ENCODE results near the gene VAPB.

Gene VAPB

DNA sequence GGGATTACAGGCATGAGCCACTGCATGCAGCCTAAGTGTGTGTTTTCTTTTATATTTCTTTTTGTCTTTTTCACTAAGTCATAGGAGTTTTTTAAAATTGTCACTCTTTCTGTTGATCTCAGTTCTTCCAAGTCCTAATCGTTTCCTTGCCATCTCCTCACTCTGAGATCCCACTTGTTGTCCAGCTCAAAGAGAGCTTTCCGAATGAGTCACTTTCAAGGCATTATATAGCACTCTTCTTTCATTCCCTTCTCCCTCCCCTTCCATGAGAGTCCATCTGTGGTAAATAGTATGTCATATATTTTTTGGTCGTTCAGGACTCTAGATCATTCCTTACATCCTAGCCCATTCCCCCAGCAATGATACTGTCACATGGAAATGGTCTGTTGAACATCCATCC is 4.3 kb downstream of the VAPB start:
- CTCF ChIA-PET = interaction anchor here (1.0 to 1.4 kb wide), 3 partner anchors 14 to 25 kb away, joined by 3 to 7 read pairs (median 3); no protein-coding TSS in a partner anchor
- TF ChIP-seq, protein P1, sequence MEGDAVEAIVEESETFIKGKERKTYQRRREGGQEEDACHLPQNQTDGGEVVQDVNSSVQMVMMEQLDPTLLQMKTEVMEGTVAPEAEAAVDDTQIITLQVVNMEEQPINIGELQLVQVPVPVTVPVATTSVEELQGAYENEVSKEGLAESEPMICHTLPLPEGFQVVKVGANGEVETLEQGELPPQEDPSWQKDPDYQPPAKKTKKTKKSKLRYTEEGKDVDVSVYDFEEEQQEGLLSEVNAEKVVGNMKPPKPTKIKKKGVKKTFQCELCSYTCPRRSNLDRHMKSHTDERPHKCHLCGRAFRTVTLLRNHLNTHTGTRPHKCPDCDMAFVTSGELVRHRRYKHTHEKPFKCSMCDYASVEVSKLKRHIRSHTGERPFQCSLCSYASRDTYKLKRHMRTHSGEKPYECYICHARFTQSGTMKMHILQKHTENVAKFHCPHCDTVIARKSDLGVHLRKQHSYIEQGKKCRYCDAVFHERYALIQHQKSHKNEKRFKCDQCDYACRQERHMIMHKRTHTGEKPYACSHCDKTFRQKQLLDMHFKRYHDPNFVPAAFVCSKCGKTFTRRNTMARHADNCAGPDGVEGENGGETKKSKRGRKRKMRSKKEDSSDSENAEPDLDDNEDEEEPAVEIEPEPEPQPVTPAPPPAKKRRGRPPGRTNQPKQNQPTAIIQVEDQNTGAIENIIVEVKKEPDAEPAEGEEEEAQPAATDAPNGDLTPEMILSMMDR (IDR thresholded peaks at IDR 0.05; ENCODE audit: control extremely low read depth, extremely low read depth, low read depth, missing control alignments) = no peak
- DNase-seq (ENCODE audit: extremely low spot score) = no peak
- POLR2A ChIA-PET = no interaction called here

DNA sequence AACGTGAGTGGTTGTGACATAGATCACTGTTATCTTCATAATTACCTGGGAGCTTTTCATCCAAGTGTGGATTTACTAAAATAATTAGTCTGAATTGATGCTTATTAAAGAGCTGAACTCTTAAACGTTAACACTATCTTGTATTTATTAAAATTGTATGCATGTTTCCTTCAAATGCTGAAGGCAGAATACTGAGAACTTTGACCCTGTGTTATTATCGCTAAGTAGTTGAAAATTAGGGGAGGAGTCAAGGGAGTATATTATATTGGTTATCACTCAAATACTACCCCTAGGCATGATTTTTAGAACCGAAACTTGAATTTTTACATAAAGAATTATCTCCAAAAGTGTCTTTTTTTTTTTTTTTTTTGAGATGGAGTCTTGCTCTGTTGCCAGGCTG is 5.8 kb downstream of the VAPB start:
- DNase-seq (ENCODE audit: extremely low spot score) = no peak
- ChIA-PET POLR2A (no interaction called here), CTCF (interaction anchor here (0.6 to 1.2 kb wide), 2 partner anchors 9 to 11 kb away, joined by 3 to 4 read pairs; no protein-coding TSS in a partner anchor)
- TF ChIP-seq, protein P1 (IDR thresholded peaks at IDR 0.05; ENCODE audit: control extremely low read depth, extremely low read depth, low read depth, missing control alignments) = no peak

DNA sequence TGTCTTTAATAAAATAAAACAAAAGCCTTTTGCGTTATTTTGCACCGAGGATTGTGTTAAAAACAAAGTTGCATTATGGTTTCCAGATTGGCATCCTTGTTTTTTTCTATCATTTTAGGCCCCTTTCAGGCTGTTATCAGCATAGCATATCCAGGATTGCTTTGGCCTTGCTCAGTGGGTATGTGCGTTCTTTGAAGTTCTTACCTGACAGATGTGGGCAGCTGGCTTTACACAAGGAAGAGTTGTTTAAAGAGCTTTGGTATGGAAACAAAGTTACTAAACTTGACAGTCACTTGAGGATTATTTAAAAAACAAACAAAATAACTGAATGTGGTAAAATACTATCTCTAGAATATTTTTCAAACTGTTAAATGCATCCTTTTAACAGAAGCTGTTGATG is 6.6 kb downstream of the VAPB start:
- DNase-seq (ENCODE audit: extremely low spot score) = no peak
- ChIA-PET POLR2A (no interaction called here), CTCF (interaction anchor here (1.3 to 1.6 kb wide), 2 partner anchors 10 to 255 kb away, joined by 3 to 5 read pairs; partner anchors contain the start of gene STX16)
- TF ChIP-seq, protein P1 (IDR thresholded peaks at IDR 0.05; ENCODE audit: control extremely low read depth, extremely low read depth, low read depth, missing control alignments) = no peak

DNA sequence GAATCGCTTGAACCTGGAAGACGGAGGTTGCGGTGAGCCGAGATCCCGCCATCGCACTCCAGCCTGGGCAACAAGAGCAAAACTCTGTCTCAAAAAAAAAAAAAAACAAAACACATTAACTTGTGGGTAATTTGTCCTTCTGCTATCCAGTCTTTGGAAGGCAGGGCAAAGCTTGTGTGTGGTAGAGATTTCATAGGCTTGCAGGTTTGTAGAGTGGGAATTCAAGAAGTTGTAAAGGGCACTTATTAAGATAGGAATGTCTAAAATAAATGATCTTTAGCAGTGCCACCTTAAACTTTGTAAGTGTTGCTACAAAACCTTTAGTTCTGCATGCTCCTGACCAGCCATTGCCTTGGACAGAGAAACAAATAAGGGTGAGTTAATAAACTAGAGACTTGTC is 8.4 kb downstream of the VAPB start:
- ChIA-PET CTCF (interaction anchor here (0.6 to 1.5 kb wide), 2 partner anchors 11 to 27 kb away, joined by 3 read pairs; no protein-coding TSS in a partner anchor), POLR2A (no interaction called here)

DNA sequence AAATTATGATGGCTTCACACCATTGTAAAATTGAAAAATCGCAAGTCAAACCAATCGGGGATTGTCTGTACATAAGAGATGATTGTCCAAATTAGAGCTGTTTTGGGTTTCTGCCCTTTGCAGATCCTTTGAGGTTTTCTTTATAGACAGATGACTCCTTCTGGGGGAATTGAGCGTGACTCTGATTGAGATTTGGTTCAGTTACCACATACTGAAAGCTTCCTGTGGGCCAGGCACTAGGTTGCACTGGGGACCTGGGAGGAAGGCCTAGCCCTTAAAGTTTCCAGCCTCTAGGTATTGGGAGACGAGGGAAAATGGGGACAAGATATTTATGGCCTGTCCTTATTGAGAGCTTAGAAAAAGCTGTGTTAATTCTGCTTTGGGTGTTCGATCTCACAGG is 9.2 kb downstream of the VAPB start:
- POLR2A ChIA-PET = no interaction called here
- CTCF ChIA-PET = interaction anchor here (1.2 kb wide), 1 partner anchor 11 kb away, joined by 3 read pairs; no protein-coding TSS in a partner anchor
- no peak for DNase-seq (ENCODE audit: extremely low spot score)
- TF ChIP-seq, protein P1 (IDR thresholded peaks at IDR 0.05; ENCODE audit: control extremely low read depth, extremely low read depth, low read depth, missing control alignments) = no peak

More for the DNA sequence above, 8.4 kb downstream of the VAPB start:
- DNase-seq (ENCODE audit: extremely low spot score) = no peak
- TF ChIP-seq, protein P1 (IDR thresholded peaks at IDR 0.05; ENCODE audit: control extremely low read depth, extremely low read depth, low read depth, missing control alignments) = no peak

DNA sequence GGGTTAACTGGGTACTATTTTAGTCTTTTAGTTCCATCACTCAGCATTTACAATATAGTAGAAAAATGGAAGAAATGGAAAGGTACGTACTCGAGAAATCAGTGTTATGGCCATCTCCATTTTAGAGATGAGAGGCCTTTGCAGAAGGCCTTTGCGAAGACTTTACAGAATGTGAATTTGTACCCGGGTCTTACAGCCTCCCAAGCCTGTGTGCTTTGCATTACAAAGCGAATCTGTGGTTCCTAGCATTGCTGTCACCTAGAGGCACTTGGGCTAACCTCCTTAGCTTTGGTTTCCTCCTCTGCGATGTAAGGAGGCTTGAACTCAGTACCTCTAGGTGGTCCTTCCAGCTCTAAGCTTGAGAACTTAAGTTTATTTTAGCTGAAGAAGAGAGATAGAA is 10.9 kb downstream of the VAPB start:
- POLR2A ChIA-PET = no interaction called here

More for the DNA sequence above, 10.9 kb downstream of the VAPB start:
- TF ChIP-seq, protein P1 (IDR thresholded peaks at IDR 0.05; ENCODE audit: control extremely low read depth, extremely low read depth, low read depth, missing control alignments) = no peak
- CTCF ChIA-PET = no interaction called here
- DNase-seq (ENCODE audit: extremely low spot score) = no peak
